Spleen (tissue), 13 donors: Measurements from ENCODE around the gene FGFR2. TPM values are rescaled to one million over a fixed set of nuclear protein-coding genes. Genes with fewer than 3 reads are reported as not detected.

Experiments
- DNase-seq: peaks from one replicate; pipeline ENCODE4 v3.0.0-alpha.2; 2020
- H3K27ac ChIP-seq, 8 donors: fragments of 200-600 bp; sonication (generic) in 7 of 8; 1 replicate in 4 of 8; 2 replicates in 4 of 8; pipeline versions ENCODE4 v1.5.0 to v1.8.0; 2016 to 2021; ENCODE audit warnings: inconsistent platforms in 4 of 8, mild to moderate bottlenecking in 4 of 8, moderate library complexity in 1 of 8
- H3K27me3 ChIP-seq, 7 donors: fragments of 200-600 bp; sonication (generic) in 6 of 7; replicated peaks in 1 of 7; 1 replicate in 4 of 7; 2 replicates in 3 of 7; pipeline versions ENCODE4 v1.5.0 to v1.8.0; 2016 to 2021; ENCODE audit warnings: inconsistent platforms in 3 of 7, mild to moderate bottlenecking in 1 of 7
- H3K36me3 ChIP-seq, 6 donors: fragments of 200-600 bp; sonication (generic) in 5 of 6; 1 replicate in 4 of 6; 2 replicates in 2 of 6; pipeline versions ENCODE4 v1.5.0 to v1.8.0; 2016 to 2021; ENCODE audit warnings: inconsistent platforms in 2 of 6
- H3K4me1 ChIP-seq, 6 donors: fragments of 200-600 bp; sonication (generic) in 5 of 6; 1 replicate in 3 of 6; 2 replicates in 3 of 6; pipeline versions ENCODE4 v1.5.0 to v1.8.0; 2016 to 2021; ENCODE audit warnings: inconsistent platforms in 3 of 6
- H3K4me3 ChIP-seq, 8 donors: fragments of 200-600 bp; sonication (generic) in 7 of 8; 1 replicate in 4 of 8; 2 replicates in 4 of 8; pipeline versions ENCODE4 v1.5.0 to v1.8.0; 2016 to 2021; ENCODE audit warnings: inconsistent platforms in 4 of 8, mild to moderate bottlenecking in 4 of 8, moderate library complexity in 2 of 8
- H3K9me3 ChIP-seq, 8 donors: fragments of 200-600 bp; sonication (generic) in 7 of 8; 1 replicate in 4 of 8; 2 replicates in 4 of 8; pipeline versions ENCODE4 v1.5.0 to v1.8.0; 2016 to 2021; ENCODE audit warnings: inconsistent platforms in 4 of 8
- POLR2A ChIP-seq, 3 donors: fragments of 450-650 bp; IDR thresholded peaks; one replicate each; pipeline ENCODE4 v1.5.1; 2017; ENCODE audit warnings: antibody characterized with exemption in 3 of 3, mild to moderate bottlenecking in 1 of 3
- POLR2AphosphoS5 ChIP-seq, 3 donors: sonication (generic); formaldehyde crosslinking; IDR thresholded peaks; one replicate each; pipeline ENCODE4 v1.5.1; 2017; ENCODE audit warnings: antibody characterized with exemption in 3 of 3
- WGBS, 5 donors: extraction: QIAGEN DNeasy Blood & Tissue Kit in 3 of 5; methylation state at CpG; one replicate each; pipeline versions ENCODE4 v1.1.5 to v1.1.7; 2013 to 2018; 5-methylcytosine and 5-hydroxymethylcytosine counted together
- intact Hi-C: fragments of 100-400 bp; cut with DNase I; formaldehyde crosslinking; loops from one replicate; pipeline ENCODE4 v1.15.0; 2023; ENCODE audit warnings: low total_unique reads
- long read RNA-seq, 2 donors: transcript quantifications; one replicate each; lab custom pipeline, GENCODE V29; 2026
- polyA plus RNA-seq, 3 donors: library from polyadenylated mRNA; stranded (reverse); fragments of 200-250 nt; gene quantifications; one replicate each; pipeline ENCODE4 v1.2.1, GENCODE V29; 2013
- total RNA-seq, 7 donors: library from RNA; depleted of rRNA in 3 of 7; stranded (reverse); fragments of >200 nt in 3 of 7; fragmentation: NEBNext Ultra II Directional in 4 of 7; extraction: Animal tissue kit (Norgen Biotek cat#: 25700) in 4 of 7; gene quantifications; one replicate each; pipeline versions ENCODE4 v1.1.0 to v1.2.1, GENCODE V29; 2016 to 2021
- TF ChIP-seq, protein P1 (sequence below), 11 experiments: fragments of 200-600 bp in 7 of 11; fragments of 450-650 bp in 4 of 11; sonication (generic) in 4 of 11; IDR thresholded peaks in 8 of 11; conservative IDR thresholded peaks in 3 of 11; 1 replicate in 7 of 11; 2 replicates in 4 of 11; pipeline versions ENCODE4 v1.4.0 to v1.8.0; 2016 to 2021; ENCODE audit warnings: antibody characterized with exemption in 11 of 11, inconsistent platforms in 4 of 11, mild to moderate bottlenecking in 1 of 11
- donor health status: healthy with polysubstance abuse.
- donor health status: DM: no; HTN: no; CAD: no; lungs with moderate emphysema.
- donor health status: DM: no; HTN: no; CAD: no.
- donor health status: Bipolar disorder and iron deficiency.
- donor health status: healthy.
- donor health status: DM: no; HTN: no; CAD: no.
- donor health status: DM: yes; HTN: yes; CAD: no.

The FGFR2 gene
- 1 to 10 TPM in 3 of 7 donors, under 1 TPM in 4; 0.33 to 1.8 (median 0.94) TPM for total RNA-seq
- under 1 TPM; 0.24 to 0.99 (median 0.35) TPM for polyA plus RNA-seq
- long read RNA-seq, donor 1: 0 reads
- long read RNA-seq, donor 2: 0 reads

DNA sequence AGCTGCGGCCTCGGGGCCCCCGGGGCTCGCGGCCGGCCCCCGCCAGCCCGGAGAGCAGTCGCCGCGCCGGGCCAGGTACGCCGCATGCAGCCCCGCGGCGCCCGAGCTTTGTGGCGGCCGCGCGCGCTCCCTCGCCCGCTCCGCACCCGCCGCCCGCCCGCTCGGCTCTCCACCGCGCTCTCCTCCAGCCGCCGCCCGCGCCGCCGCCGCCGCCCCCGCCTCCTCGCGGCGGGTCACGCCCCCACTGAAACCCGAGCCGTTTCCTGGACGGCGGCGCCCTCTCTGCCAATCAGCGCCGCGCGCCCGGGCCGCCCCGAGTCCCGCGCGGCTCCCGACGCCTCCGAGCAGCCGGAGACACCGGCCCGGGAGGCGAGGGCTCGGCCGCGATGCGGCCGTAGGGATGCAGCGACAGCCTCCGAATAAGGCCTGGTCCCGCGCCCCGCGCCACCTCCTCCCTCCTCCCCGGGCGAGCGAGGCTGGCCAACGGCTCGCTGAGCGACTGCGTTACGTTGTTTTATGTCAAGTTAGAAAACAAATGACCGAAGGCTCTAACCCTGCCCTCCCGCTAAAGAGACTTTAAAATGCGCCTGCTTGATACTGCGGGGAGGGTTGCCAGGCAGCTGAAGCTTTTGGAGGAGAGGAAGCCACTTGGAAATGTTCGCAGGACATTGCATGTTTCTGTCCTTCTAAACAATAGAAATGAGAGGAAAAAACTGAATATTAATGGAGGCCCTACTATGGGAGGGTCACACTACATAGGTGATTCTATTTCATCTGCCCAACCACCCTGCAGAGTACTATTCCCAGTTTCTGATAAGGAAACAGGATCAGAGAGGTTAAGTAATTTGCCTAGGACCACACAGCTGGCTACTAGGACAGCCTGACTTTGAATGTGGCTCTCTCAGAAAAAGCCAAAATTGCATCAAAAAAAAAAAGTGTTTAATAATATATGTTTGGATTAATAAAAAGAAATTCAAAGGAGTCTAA lies at the start of gene FGFR2:
FGFR2 (minus strand) TSS at position 182 of the 987 bp plus-strand sequence. CDS start 4,627 bp downstream, outside the sequence.
- Histone ChIP-seq H3K36me3 (no peaks in the 10 kb centered on the region), H3K27me3 (peaks cover 0 to 95% (median 33%) of the 10 kb centered on the region in 7 donors), H3K9me3 (no peaks in the 10 kb centered on the region), H3K27ac (peak within 1 kb of the TSS in 3 of 8 donors; percentile 20 to 41 (median 33)), H3K4me1 (peaks cover 7 to 24% (median 15%) of the 10 kb centered on the region in 6 donors), H3K4me3 (peak within 1 kb of the TSS in 7 of 8 donors; percentile 23 to 64 (median 31))
- intact Hi-C loops: no loop called here
- TF ChIP-seq POLR2AphosphoS5 (IDR thresholded peaks at IDR 0.05): peak in 2 of 3 donors; percentile 31 to 33
- TF ChIP-seq, protein P1, sequence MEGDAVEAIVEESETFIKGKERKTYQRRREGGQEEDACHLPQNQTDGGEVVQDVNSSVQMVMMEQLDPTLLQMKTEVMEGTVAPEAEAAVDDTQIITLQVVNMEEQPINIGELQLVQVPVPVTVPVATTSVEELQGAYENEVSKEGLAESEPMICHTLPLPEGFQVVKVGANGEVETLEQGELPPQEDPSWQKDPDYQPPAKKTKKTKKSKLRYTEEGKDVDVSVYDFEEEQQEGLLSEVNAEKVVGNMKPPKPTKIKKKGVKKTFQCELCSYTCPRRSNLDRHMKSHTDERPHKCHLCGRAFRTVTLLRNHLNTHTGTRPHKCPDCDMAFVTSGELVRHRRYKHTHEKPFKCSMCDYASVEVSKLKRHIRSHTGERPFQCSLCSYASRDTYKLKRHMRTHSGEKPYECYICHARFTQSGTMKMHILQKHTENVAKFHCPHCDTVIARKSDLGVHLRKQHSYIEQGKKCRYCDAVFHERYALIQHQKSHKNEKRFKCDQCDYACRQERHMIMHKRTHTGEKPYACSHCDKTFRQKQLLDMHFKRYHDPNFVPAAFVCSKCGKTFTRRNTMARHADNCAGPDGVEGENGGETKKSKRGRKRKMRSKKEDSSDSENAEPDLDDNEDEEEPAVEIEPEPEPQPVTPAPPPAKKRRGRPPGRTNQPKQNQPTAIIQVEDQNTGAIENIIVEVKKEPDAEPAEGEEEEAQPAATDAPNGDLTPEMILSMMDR (IDR thresholded peaks at IDR 0.05 in 8 of 11, conservative IDR thresholded peaks at IDR 0.05 in 3 of 11): no peak
- 1 to 4% (median 1%) methylated on average over 37 to 92 of the region's 92 CpGs for WGBS, 5 donors
- DNase-seq: no peak

DNA sequence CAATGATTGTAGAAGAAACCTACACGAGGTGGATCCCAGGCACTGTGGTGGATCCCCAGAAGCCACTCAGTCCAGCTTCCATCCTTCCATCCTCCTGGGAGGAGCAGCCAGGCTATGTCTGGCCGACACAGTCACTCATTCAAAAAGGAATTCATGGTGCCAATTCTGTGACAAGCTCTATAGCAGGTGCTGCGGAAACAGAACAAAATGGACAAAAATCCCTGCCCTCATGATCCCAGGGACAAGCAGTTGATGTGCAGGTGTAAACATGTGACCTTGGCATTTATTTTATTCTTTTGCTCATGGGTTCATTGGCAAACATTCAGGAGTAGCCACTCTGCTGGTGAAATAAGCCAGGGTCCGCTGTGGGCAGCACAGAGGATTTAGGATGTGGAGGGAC lies 49.2 kb upstream of the FGFR2 start:
- intact Hi-C loops: no loop called here
- no peaks in the 10 kb centered on the region for H3K9me3 ChIP-seq
- H3K27ac ChIP-seq: no peak overlapping the region
- no peaks in the 10 kb centered on the region for H3K4me1 ChIP-seq
- DNase-seq: peak; percentile 11
- no peak overlapping the region for H3K4me3 ChIP-seq
- WGBS, 5 donors: 76 to 93% (median 82%) methylated on average over 4 of the region's 4 CpGs
- H3K27me3 ChIP-seq: peaks cover 0 to 29% (median 0%) of the 10 kb centered on the region in 7 donors
- H3K36me3 ChIP-seq: no peaks in the 10 kb centered on the region
- TF ChIP-seq, protein P1 (IDR thresholded peaks at IDR 0.05 in 8 of 11, conservative IDR thresholded peaks at IDR 0.05 in 3 of 11): no peak
- TF ChIP-seq POLR2AphosphoS5 (IDR thresholded peaks at IDR 0.05) (no peak), POLR2A (IDR thresholded peaks at IDR 0.05) (no peak)

DNA sequence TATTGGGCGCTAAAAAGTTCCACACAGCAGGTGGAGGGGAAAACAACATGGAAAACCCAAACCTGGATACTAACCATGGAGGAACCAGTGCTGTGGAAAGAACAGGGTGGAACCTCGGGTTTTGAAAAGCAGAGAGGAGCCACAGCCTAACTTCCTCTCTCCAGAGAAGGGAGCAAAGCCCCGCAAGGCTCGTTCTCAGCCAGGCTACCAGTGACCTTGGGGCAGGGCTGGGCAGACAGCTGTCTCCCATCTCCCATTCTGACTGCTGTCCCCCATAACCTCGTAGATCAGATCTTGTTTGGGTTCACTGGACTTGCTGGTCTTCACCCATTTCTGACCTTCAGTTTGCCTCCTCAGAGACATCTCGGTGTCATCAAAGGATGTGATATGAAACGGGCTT lies 47.5 kb upstream of the FGFR2 start:
- H3K27ac ChIP-seq: no peak overlapping the region
- no peak overlapping the region for H3K4me3 ChIP-seq
- WGBS, 5 donors: 65 to 79% (median 69%) methylated on average over 7 of the region's 7 CpGs
- DNase-seq: no peak
- no peaks in the 10 kb centered on the region for H3K36me3 ChIP-seq
- intact Hi-C loops: no loop called here
- TF ChIP-seq, protein P1 (IDR thresholded peaks at IDR 0.05 in 8 of 11, conservative IDR thresholded peaks at IDR 0.05 in 3 of 11): no peak
- TF ChIP-seq POLR2AphosphoS5 (IDR thresholded peaks at IDR 0.05) (no peak), POLR2A (IDR thresholded peaks at IDR 0.05) (no peak)
- no peaks in the 10 kb centered on the region for H3K4me1 ChIP-seq
- peaks cover 0 to 29% (median 0%) of the 10 kb centered on the region in 7 donors for H3K27me3 ChIP-seq
- H3K9me3 ChIP-seq: peaks cover 0 to 13% (median 9%) of the 10 kb centered on the region in 8 donors

DNA sequence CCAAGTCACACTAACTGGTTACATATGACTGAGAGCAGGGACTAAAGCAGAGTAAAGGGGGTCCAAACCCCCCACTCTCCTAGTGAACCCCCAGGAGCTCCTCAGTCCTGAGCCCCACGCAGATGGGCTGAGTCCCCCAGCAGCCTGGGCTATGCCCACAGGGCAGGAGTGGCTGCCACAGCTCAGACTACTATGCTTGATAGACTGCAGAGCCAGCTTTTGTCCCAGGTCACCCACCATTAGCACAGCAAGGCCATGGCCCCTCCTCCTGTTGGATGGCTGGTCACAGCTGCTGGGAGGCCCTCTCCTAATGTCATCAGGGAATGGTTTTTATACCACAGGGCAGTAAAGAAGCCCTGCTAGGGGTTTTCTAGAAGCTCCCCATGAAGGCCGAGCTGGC lies 46.3 kb upstream of the FGFR2 start:
- Histone ChIP-seq H3K36me3 (no peaks in the 10 kb centered on the region), H3K27ac (no peak overlapping the region), H3K9me3 (peaks cover 0 to 24% (median 10%) of the 10 kb centered on the region in 8 donors), H3K27me3 (peaks cover 0 to 29% (median 0%) of the 10 kb centered on the region in 7 donors), H3K4me1 (no peaks in the 10 kb centered on the region), H3K4me3 (no peak overlapping the region)
- intact Hi-C loops: no loop called here
- 69 to 100% (median 91%) methylated on average over 1 to 2 of the region's 2 CpGs for WGBS, 5 donors
- no peak for DNase-seq
- TF ChIP-seq, protein P1 (IDR thresholded peaks at IDR 0.05 in 8 of 11, conservative IDR thresholded peaks at IDR 0.05 in 3 of 11): no peak
- TF ChIP-seq POLR2AphosphoS5 (IDR thresholded peaks at IDR 0.05) (no peak), POLR2A (IDR thresholded peaks at IDR 0.05) (no peak)
